Peyer's patch (tissue), 4 donors: ENCODE measurements around the gene UBE2F.

ENCODE experiments used
- POLR2A ChIP-seq, 2 donors: fragments of 450-650 bp; IDR thresholded peaks; one replicate each; pipeline ENCODE4 v1.5.1; 2017; ENCODE audit warnings: antibody characterized with exemption in 2 of 2, mild to moderate bottlenecking in 2 of 2, moderate library complexity in 2 of 2
- TF ChIP-seq, protein P1 (sequence below), 6 experiments: fragments of 450-650 bp in 4 of 6; fragments of 200-600 bp in 2 of 6; sonication (generic) in 1 of 6; IDR thresholded peaks; one replicate each; pipeline ENCODE4 v1.5.1; 2017 to 2019; ENCODE audit warnings: antibody characterized with exemption in 6 of 6, mild to moderate bottlenecking in 3 of 6, moderate library complexity in 1 of 6

DNA sequence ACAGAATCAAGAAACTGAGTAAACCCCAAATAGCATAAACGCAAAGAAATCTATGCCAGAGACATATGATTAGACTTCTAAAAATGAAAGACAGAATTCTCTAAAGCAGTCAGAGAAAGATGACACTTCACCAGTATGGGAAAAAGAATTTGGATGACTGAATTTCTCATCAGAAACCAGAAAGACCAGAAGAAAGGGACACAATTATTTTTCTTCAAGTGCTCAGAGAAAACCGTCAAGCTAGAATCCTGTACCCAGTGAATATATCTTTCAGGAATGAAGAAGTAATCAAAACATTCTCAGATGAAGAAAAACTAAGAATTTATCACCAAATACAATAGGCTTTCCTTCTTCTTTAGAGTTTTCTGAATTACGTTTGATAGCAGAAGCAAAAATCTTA is 119.1 kb downstream of the UBE2F start:
- TF ChIP-seq, protein P1, sequence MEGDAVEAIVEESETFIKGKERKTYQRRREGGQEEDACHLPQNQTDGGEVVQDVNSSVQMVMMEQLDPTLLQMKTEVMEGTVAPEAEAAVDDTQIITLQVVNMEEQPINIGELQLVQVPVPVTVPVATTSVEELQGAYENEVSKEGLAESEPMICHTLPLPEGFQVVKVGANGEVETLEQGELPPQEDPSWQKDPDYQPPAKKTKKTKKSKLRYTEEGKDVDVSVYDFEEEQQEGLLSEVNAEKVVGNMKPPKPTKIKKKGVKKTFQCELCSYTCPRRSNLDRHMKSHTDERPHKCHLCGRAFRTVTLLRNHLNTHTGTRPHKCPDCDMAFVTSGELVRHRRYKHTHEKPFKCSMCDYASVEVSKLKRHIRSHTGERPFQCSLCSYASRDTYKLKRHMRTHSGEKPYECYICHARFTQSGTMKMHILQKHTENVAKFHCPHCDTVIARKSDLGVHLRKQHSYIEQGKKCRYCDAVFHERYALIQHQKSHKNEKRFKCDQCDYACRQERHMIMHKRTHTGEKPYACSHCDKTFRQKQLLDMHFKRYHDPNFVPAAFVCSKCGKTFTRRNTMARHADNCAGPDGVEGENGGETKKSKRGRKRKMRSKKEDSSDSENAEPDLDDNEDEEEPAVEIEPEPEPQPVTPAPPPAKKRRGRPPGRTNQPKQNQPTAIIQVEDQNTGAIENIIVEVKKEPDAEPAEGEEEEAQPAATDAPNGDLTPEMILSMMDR (IDR thresholded peaks at IDR 0.05): no peak
- no peak for TF ChIP-seq POLR2A (IDR thresholded peaks at IDR 0.05)
